PC-9 (cell line): ENCODE data around the gene PAH. TPM values are rescaled to one million over a fixed set of nuclear protein-coding genes. Genes with fewer than 3 reads are reported as not detected.

Experiments
- BruUV-seq: library from RNA; stranded (reverse); fragments of 400-500 nt; replicated peaks from 2 replicates; lab custom pipeline; 2021; lab: Mats Ljungman, UMichigan
- CTCF ChIA-PET: fragments of 300-600 bp; sonication (Branson Sonifier 250); formaldehyde crosslinking; loops from one replicate; lab custom pipeline; 2022; ENCODE audit warnings: antibody characterized with exemption; lab: Charles Lee
- POLR2A ChIA-PET: fragments of 300-600 bp; sonication (Branson Sonifier 250); formaldehyde crosslinking; loops from one replicate; lab custom pipeline; 2022; ENCODE audit warnings: antibody characterized with exemption; ENCODE audit not compliant: unreplicated experiment; lab: Charles Lee
- DNase-seq, 2 experiments: peaks; one replicate each; pipeline versions ENCODE4 v3.0.0 to v3.0.0-alpha.2; 2015 to 2022; ENCODE audit warnings: mixed read lengths in 1 of 2
- H2AFZ ChIP-seq: fragments of 200-600 bp; sonication (generic); 2 replicates; pipeline ENCODE4 v1.8.1; 2017; ENCODE audit warnings: antibody characterized with exemption
- H3F3A ChIP-seq: fragments of 200-600 bp; sonication (generic); 2 replicates; pipeline ENCODE4 v1.8.1; 2017; ENCODE audit warnings: antibody characterized with exemption, mild to moderate bottlenecking, low read depth; ENCODE audit not compliant: insufficient read depth
- H3K27ac ChIP-seq: fragments of 200-600 bp; sonication (generic); 2 replicates; pipeline ENCODE4 v1.6.1; 2016; ENCODE audit warnings: mixed run types
- H3K27me3 ChIP-seq: fragments of 200-600 bp; sonication (generic); 2 replicates; pipeline ENCODE4 v1.6.1; 2016; ENCODE audit warnings: low read depth, mixed run types; ENCODE audit not compliant: insufficient read depth
- H3K36me3 ChIP-seq: fragments of 200-600 bp; sonication (generic); 2 replicates; pipeline ENCODE4 v1.6.1; 2016; ENCODE audit warnings: low read depth, mixed run types
- H3K4me1 ChIP-seq: fragments of 200-600 bp; sonication (generic); replicated peaks from 2 replicates; pipeline ENCODE4 v1.6.1; 2016; ENCODE audit warnings: mixed run types; ENCODE audit not compliant: insufficient read depth
- H3K4me2 ChIP-seq: fragments of 200-600 bp; sonication (generic); 2 replicates; pipeline ENCODE4 v1.6.1; 2017; ENCODE audit warnings: mixed run types
- H3K4me3 ChIP-seq: fragments of 200-600 bp; sonication (generic); 2 replicates; pipeline ENCODE4 v1.6.1; 2016; ENCODE audit warnings: mixed run types
- H3K79me2 ChIP-seq: fragments of 200-600 bp; sonication (generic); 2 replicates; pipeline ENCODE4 v1.6.1; 2017; ENCODE audit warnings: low read depth, mixed run types
- H3K9me2 ChIP-seq: fragments of 200-600 bp; sonication (generic); 2 replicates; pipeline ENCODE4 v1.8.1; 2017; ENCODE audit warnings: mild to moderate bottlenecking; ENCODE audit not compliant: insufficient read depth
- H3K9me3 ChIP-seq: fragments of 200-600 bp; sonication (generic); 2 replicates; pipeline ENCODE4 v1.8.1; 2016; ENCODE audit warnings: low read depth; ENCODE audit not compliant: insufficient read depth
- H4K20me1 ChIP-seq: fragments of 200-600 bp; sonication (generic); 2 replicates; pipeline ENCODE4 v1.8.1; 2017; ENCODE audit not compliant: insufficient read depth
- CTCF ChIP-seq: fragments of 200-600 bp; sonication (generic); conservative IDR thresholded peaks from 2 replicates; pipeline ENCODE4 v1.6.1; 2017; ENCODE audit warnings: mixed run types, antibody characterized with exemption, mild to moderate bottlenecking, moderate library complexity
- EZH2 ChIP-seq: fragments of 200-600 bp; sonication (generic); IDR thresholded peaks from 2 replicates; pipeline ENCODE4 v1.8.0; 2017; ENCODE audit warnings: antibody characterized with exemption, low read depth
- intact Hi-C: fragments of 100-400 bp; cut with micrococcal nuclease; formaldehyde crosslinking; loops from one replicate; pipeline ENCODE4 v1.10.0; 2022; ENCODE audit not compliant: unreplicated experiment
- total RNA-seq: library from RNA; stranded (reverse); gene quantifications from 2 replicates; pipeline ENCODE4 v1.2.3, GENCODE V29; 2021

The PAH gene
- total RNA-seq, 1 experiment from 2014 or later: not detected

- H2AFZ ChIP-seq: no peak overlapping the region
- H3K27ac ChIP-seq: no peak overlapping the region
- H3K79me2 ChIP-seq: no peaks in the 10 kb centered on the region
- BruUV-seq: no TSS peak
- DNase-seq: no peak
- POLR2A ChIA-PET: no interaction called here
- H3K4me1 ChIP-seq: no peaks in the 10 kb centered on the region
- no peak overlapping the region for H3K4me3 ChIP-seq
- peaks cover 16% of the 10 kb centered on the region; the same call in 1 of the 2 replicates for H3K27me3 ChIP-seq
- no peaks in the 10 kb centered on the region for H3F3A ChIP-seq
- no peaks in the 10 kb centered on the region for H3K36me3 ChIP-seq
- TF ChIP-seq CTCF: no peak
- no peak for TF ChIP-seq EZH2
- H4K20me1 ChIP-seq: no peaks in the 10 kb centered on the region
- intact Hi-C loops: no loop called here
- no peak overlapping the region for H3K4me2 ChIP-seq
- CTCF ChIA-PET: no interaction called here
- H3K9me3 ChIP-seq: no peaks in the 10 kb centered on the region
- no peaks in the 10 kb centered on the region for H3K9me2 ChIP-seq
Observed at GRCh38 chr12:102946042-102946441, 29.0 kb upstream of the PAH start.

GRCh38 chr12:102939670-102940222 lies 22.7 kb upstream of the PAH start:
- no peak overlapping the region for H3K4me2 ChIP-seq
- no peak for DNase-seq
- CTCF ChIA-PET: no interaction called here
- no peak overlapping the region for H3K4me3 ChIP-seq
- no peaks in the 10 kb centered on the region for H3K4me1 ChIP-seq
- H3F3A ChIP-seq: no peaks in the 10 kb centered on the region
- no peak for TF ChIP-seq EZH2
- no peak for TF ChIP-seq CTCF
- no peaks in the 10 kb centered on the region for H3K9me2 ChIP-seq
- intact Hi-C loops: no loop called here
- no peaks in the 10 kb centered on the region for H3K9me3 ChIP-seq
- no TSS peak for BruUV-seq
- H3K36me3 ChIP-seq: no peaks in the 10 kb centered on the region
- H4K20me1 ChIP-seq: no peaks in the 10 kb centered on the region
- no peak overlapping the region for H3K27ac ChIP-seq
- no peaks in the 10 kb centered on the region for H3K79me2 ChIP-seq
- no peak overlapping the region for H2AFZ ChIP-seq
- POLR2A ChIA-PET: interaction anchor here (0.5 kb wide), 1 partner anchor 1016 kb away, joined by 22 read pairs; no protein-coding TSS in a partner anchor
- no peaks in the 10 kb centered on the region for H3K27me3 ChIP-seq

GRCh38 chr12:102939059-102939458 lies 22.0 kb upstream of the PAH start:
- H3K27ac ChIP-seq: no peak overlapping the region
- POLR2A ChIA-PET: no interaction called here
- no peaks in the 10 kb centered on the region for H3K9me2 ChIP-seq
- no peaks in the 10 kb centered on the region for H3K27me3 ChIP-seq
- H3F3A ChIP-seq: no peaks in the 10 kb centered on the region
- no peaks in the 10 kb centered on the region for H3K36me3 ChIP-seq
- DNase-seq: no peak
- intact Hi-C loops: no loop called here
- H4K20me1 ChIP-seq: no peaks in the 10 kb centered on the region
- H3K4me3 ChIP-seq: no peak overlapping the region
- H3K9me3 ChIP-seq: no peaks in the 10 kb centered on the region
- TF ChIP-seq EZH2: no peak
- TF ChIP-seq CTCF: no peak
- no peak overlapping the region for H2AFZ ChIP-seq
- CTCF ChIA-PET: no interaction called here
- H3K4me1 ChIP-seq: no peaks in the 10 kb centered on the region
- no peaks in the 10 kb centered on the region for H3K79me2 ChIP-seq
- no peak overlapping the region for H3K4me2 ChIP-seq
- BruUV-seq: no TSS peak
